ENCODE measurements around the gene SMAD7. TPM values are rescaled to one million over a fixed set of nuclear protein-coding genes. Genes with fewer than 3 reads are reported as not detected.
"Not testable (repeated sequence)": the region's sequence is repeated elsewhere in the genome, so short reads cannot be mapped to it uniquely, and the experiment has no call there.

The SMAD7 gene
- total RNA-seq, 2 experiments from 2014 or later, result 244 to 254 TPM

DNA sequence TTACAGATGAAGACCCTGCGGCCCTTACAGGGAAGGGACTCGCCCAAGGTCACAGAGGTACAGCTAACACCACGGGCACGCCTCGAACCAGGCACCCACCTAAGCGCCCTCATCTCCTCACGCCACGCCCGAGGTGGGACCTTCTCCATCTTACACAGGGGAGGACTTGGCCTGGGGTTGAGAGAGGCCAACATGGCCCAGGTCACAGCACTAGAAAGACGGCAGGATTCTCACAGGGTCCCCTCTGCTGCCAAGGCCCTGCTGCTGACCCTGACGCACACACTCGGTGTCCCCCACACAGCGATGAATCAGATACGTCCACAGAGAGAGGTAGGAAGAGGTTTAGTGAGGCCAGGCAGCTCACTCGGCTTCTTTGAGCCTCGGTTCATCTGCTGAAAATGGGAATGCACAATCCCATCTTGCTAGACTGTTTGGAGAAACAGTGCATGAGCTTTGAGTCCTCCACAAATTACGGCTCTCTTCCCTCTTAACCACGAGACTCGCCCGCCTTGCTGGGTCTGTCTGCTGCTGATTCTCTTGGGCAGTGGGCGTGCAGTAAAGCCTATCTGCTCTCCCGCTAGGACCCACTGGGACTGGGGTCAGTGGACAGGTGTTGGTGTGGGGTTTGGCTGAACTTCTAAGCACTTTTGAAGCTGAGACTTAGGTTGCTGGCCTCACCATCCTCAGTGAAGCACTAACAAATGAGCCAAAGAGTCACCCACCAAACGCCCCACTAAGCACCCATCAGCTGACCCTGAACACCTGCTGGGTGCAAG is 79.2 kb downstream of the SMAD7 start:
- no peak overlapping the region for H3K4me3 Mint-ChIP-seq
- TF ChIP-seq CTCF (IDR thresholded peaks at IDR 0.05), result no peak
- Histone ChIP-seq H3K27ac (ENCODE audit: low read depth in 1 of 2, low read length in 2 of 2) (no peak overlapping the region), H3K27me3 (ENCODE audit: control insufficient read depth in 1 of 2, insufficient read depth in 2 of 2, low read length in 2 of 2) (no peaks in the 10 kb centered on the region), H3K4me3 (ENCODE audit: low read length) (no peak overlapping the region), H3K9me3 (ENCODE audit: control insufficient read depth in 1 of 2, insufficient read depth in 1 of 2, low read length in 2 of 2) (no peaks in the 10 kb centered on the region), H3K4me1 (ENCODE audit: insufficient read depth, low read length) (peaks cover 33% of the 10 kb centered on the region), H3K36me3 (ENCODE audit: insufficient read depth, low read length) (no peaks in the 10 kb centered on the region)
- POLR2A ChIA-PET, result no interaction called here
- no peaks in the 10 kb centered on the region for H3K27me3 Mint-ChIP-seq
- no peaks in the 10 kb centered on the region for H3K9me3 Mint-ChIP-seq
- H3K27ac Mint-ChIP-seq, result no peak overlapping the region
- CTCF ChIA-PET, result no interaction called here
- H3K36me3 Mint-ChIP-seq (ENCODE audit: low read depth), result no peaks in the 10 kb centered on the region
- intact Hi-C loops (cut with DNase I, micrococcal nuclease), result no loop called here
- H3K4me1 Mint-ChIP-seq (ENCODE audit: low read depth), result peaks cover 16% of the 10 kb centered on the region
- no peak for ATAC-seq (ENCODE audit: poor library complexity)
- no peak for DNase-seq

- H3K4me3 ChIP-seq (ENCODE audit: low read length); H3K36me3 Mint-ChIP-seq (ENCODE audit: low read depth); H3K4me3 Mint-ChIP-seq; H3K27ac ChIP-seq (ENCODE audit: low read depth in 1 of 2, low read length in 2 of 2); H3K27me3 Mint-ChIP-seq; CTCF ChIA-PET; H3K27me3 ChIP-seq (ENCODE audit: control insufficient read depth in 1 of 2, insufficient read depth in 2 of 2, low read length in 2 of 2); H3K36me3 ChIP-seq (ENCODE audit: insufficient read depth, low read length); DNase-seq; H3K27ac Mint-ChIP-seq; ATAC-seq (ENCODE audit: poor library complexity); H3K9me3 Mint-ChIP-seq; POLR2A ChIA-PET; H3K9me3 ChIP-seq (ENCODE audit: control insufficient read depth in 1 of 2, insufficient read depth in 1 of 2, low read length in 2 of 2); intact Hi-C loops (cut with DNase I, micrococcal nuclease): not testable (repeated sequence)
- H3K4me1 Mint-ChIP-seq (ENCODE audit: low read depth), result peaks cover 16% of the 10 kb centered on the region
- H3K4me1 ChIP-seq (ENCODE audit: insufficient read depth, low read length), result peaks cover 33% of the 10 kb centered on the region
These were observed 79.8 kb downstream of the SMAD7 start for GRCh38 chr18:48870926-48871325.
